ENCODE measurements around the gene IMPG1.
"Not testable (repeated sequence)": the region's sequence is repeated elsewhere in the genome, so short reads cannot be mapped to it uniquely, and the experiment has no call there.

IMPG1 gene

DNA sequence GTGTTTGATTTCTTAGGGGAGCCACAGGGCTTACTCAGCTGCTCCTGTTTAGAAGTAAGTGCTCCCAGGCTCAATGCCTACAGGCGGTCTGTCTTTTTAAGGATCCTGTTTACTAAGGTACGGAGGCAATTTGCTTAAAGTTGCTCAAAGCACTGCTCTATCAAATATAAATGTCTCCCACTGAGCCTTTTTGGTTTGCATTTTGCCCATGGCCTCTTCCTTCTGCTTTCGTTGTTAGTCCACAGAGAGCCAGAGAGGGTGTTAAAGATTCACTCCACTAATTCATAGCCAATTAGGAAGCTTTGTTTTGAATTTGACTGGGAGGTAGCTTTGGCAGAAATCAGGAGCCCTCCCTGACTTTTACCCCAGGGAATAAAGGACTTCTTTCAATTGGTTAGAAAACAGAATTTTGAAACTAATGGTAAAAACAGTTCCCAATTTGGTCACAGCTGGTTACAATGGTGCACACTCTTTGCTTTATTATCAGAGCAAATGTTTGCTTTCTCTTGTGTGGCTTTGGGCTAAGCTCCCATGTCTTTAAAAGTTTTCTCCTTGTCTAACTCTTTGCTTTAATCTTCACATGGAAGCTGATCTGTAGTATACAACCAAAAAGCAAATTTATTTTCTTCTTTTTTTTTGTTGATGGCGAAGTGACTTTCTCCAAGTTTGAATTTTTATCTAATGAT, 126.2 kb downstream of the IMPG1 start:
- no peak for FAIRE-seq

DNA sequence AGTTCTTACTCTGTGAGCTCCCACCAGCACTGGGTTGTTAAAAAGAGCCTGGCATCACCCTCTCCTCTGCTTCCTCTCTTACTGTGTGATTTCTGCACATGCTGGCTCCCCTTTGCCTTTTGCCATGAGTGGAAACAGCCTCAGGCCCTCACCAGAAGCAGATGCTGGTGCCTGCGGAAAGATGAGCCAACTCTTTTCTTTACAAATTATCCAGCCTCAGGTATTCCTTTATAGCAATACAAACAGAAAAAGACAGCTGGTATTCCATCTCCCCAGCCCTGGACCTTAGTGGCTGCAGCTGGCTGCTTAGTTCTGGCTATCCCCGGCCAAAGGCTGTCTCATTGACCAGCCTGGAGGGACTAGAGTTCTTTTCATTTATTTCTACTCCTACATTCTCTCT, 129.1 kb downstream of the IMPG1 start:
- no peak for FAIRE-seq

DNA sequence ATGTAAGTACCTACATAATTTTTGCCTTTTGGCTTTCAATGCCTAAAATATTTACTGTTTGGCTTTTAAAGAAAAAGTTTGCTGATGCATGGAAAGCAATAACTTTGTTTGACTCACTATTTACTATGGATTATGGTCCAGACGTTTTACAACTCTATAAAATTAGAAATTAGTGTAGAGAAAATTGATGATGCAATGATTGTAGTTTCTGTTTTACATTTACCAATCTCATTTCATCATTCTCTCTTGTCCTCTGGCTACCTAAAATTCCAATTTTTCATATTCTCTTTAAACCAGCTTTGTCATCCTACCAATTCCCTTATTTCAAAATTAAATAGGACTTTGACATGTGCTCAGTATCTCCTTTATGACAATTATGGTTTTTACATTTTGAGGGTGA, 131.0 kb downstream of the IMPG1 start:
- no peak for FAIRE-seq

DNA sequence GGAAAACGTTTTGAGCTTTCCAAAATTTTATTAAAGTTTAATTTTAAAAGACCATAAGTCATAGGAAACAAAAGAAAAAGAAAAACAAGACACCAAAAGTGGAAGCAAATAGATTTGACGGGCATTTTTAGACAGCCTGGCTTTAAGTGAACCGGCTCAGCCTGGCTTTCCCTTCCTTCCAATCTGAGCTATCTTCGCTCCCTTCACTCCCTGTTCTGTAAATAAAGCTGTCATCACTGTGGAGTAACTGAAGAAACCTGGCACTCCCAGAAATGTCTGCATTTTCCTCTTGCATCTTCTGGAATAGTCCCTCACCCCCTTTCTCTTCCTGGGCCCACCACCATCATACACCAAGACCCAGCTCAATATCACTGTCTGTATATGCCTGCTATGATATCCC, 131.9 kb downstream of the IMPG1 start:
- FAIRE-seq, result no peak

DNA sequence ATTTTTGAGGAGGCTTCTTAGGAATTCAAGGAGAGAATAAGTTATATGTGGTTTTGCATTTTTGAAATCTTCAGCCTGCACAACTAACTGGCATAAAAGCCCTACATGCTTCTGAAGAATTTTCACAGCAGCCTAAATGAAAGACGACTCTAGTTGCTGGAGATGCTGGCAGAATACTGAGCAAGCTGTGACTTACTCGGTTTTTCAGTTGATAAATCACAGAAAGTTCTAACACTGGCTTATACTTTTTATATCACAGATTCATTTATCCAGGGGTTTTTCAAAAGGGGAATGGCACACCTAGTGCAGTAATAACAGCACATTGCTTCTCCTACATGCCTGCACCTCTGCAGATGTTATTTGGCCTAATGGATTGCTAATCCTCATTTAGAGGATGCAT, 134.6 kb downstream of the IMPG1 start:
- FAIRE-seq, result no peak

DNA sequence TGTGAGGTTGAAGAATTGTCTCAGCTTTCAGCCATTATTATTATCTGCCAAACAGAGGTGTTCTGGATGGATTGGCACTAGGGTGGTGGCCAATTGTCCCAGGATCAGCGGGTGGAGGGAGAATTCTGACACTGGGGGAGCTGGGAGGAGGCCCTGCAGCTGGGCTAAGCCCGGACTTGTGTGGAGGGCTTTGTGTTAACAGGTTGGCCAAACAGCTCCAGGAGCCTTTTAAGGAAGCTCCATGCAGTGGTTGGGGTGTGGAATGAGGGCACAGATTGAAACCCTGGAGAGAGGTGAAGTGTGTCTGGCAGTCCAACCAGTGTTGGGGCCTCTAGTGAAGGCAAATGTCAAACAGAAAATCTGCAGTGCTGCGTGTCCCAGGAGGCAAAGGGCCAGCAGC, 135.8 kb downstream of the IMPG1 start:
- no peak for FAIRE-seq

DNA sequence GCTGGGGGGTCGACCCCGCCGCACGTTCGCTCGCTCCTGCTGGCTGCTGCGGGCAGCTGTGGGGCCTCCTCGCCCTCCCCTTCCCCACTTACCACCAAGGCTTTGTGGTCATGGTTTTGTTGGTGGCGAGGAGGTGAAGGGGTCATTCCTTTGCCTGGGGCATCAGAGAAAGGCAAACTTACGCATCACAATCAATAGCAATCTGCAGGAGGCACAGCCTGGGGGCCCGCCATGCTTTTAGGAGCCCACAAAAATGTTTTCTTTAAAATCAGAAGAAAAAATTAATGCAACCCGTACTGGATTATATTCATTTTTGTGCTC, 137.0 kb downstream of the IMPG1 start:
- no peak for FAIRE-seq

DNA sequence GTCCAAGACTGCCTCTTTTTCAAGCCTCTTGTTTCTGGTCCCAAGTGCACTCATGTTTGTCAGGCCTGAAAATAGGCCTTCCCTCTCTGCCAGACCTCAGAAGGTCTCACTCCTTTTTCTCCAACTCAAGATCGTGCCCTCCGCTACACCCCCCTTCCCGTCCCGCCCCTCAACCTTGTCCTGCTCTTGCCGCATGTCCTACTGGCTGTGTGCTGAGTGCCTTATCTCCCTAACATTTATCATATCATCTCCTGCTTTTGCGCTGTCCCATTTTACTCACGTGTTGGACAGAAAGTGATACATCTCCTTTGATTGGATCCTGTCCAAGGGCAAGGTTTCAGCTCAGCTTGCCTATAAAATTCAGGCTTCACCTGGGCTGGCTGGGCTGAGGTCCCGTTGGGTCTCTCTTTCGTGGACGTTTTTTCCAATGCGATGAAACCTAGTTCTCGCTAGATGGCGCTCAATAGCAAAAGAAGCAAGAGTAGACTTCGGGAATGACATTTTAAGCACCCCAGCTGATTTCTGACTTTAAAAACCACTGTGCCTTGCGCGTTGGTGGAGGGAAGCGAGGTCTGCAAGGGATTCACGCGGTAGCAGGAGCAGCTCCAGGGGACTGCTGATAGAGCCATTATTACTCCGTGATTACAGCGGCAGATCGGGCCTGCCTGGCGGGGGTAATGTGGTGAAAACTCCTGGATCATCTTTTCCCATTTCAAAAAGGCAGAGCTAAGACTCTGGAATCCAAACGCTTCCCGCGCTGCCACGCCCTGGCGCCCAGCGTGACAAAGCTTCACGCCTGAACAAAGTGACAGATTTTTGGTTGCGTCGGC, 137.6 kb downstream of the IMPG1 start:
- FAIRE-seq, result peak; percentile 57

DNA sequence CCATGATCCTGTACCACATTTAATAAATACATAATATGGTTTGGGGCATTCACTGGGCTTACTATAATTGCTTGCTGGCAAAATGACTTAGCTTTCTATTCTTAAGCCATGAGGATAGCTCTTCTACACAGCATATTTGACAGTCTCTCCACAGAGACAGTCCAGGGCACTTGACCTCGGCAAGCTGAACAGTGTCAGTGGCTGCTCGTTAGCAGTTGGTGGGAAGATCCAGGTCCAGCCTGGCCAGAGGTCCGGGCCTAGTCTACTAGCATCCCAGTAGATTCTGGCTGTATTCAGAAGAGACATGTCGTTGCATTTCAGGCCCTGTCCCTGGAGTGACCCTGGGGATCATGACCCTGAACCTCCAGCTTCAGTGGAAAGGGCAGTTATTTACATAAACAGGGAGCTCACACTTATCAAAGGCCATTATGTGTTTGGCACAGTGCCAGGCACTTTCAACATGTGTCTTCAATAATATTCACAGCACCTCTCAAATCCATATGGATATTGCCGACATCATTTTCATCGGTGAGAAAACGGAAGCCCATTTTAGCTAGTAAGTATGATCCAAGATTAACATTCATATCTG, 139.0 kb downstream of the IMPG1 start:
- FAIRE-seq, result no peak

DNA sequence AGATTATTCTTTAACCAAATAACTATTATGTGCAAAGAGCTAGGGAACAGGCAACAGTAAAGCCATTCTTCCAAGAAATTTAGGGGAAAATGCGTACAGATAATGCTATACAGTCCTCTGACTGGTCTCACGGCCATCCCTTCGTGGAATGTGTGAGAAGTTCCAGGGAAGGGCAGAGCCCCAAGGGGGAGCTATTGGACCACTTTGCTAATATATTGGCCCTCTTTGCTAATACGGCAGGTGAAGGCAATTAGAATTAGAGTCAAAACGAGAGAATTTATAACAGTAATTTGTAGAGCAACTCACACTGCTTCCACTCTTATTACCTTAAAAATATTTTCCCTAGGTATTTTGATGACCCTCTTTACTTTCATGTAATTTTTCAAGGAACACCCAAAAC, 140.4 kb downstream of the IMPG1 start:
- no peak for FAIRE-seq

DNA sequence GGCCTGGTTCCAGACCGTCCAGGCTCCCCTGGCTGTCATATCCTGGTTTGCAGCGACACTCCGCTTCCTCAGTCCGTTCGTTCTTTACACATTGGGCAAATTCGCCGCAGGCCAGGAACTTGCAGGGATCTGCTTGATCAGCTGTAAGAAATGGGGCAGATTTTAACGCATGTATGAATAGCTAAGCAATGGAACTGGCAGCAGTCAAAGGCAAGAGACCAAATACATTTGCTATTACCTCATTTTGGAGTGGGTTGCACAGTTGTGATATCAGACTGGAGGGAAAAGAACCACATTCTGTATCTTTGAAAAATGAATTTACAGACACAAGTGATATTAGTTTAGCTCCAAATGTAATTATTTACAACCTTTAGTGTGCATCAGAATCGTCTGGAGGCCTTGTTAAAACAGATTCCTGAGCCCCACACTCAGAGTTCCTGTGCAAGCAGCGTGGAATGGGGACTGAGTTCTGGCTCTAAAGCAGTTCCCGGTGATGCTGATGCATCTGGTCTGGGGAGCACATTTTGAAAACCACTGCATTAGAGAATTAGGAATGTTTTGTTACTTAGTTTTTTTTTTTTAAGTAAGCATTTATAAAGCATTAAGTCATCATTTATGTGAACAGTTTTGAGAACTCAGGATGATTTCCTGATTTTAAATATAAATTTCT, 141.3 kb downstream of the IMPG1 start:
- no peak for FAIRE-seq

DNA sequence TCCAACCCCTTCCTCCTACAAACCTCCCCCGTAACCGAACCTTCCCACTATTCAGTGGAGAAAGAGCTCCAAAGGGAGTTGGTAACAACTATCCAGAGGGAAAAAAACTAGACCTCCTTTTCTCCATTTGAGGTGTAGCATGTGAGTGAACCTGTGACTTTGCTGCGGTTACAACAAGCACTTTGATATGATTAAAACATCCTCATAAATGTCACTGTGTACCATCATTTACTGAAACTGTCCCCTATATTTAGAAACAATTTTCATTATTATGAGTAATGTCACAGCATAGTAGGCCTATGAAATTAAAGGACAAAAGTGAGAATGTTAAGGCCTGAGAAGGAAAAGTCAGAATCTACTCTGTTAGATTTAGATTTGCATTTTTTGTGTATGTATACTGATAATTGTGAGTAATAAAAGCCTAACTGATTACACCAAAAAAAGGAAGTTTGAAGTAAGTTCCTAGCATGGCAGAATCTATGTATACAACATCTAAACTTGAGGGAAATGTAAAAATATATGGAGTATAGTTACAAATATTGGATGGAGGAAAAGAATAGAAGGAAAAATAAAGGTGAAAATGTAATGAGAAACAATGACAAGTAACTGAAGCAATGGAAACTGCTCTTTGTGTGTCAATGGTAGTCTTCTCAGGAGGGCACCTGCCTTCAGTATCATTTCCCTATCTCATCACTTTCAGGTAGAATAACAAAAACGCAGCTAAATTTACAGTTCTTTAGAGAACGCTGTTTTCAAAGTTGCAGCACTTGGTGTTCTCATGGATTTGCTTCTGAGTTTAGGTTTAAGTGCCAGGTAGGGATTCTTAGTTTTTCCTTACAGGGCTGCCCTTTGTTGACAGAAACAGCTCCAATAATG, 145.9 kb downstream of the IMPG1 start:
- no peak for FAIRE-seq

DNA sequence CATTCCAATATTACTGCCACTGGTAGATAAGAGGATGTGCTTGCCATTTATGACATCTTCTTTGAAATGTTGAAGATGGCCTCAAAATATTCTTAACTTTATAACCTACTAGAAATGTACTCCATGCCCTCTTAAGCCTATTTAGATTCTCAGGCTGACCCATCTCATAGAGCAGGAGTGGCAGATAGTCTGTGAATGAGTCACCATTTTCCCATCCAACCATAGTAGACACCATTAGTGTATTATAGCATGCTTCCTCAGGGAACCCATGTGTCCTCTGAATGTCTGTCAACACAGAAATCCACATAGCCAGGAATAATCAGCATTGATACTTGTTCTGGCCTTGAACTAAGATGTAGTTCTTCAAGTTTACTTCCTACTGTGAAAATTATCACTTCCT, 150.2 kb downstream of the IMPG1 start:
- FAIRE-seq, result no peak

DNA sequence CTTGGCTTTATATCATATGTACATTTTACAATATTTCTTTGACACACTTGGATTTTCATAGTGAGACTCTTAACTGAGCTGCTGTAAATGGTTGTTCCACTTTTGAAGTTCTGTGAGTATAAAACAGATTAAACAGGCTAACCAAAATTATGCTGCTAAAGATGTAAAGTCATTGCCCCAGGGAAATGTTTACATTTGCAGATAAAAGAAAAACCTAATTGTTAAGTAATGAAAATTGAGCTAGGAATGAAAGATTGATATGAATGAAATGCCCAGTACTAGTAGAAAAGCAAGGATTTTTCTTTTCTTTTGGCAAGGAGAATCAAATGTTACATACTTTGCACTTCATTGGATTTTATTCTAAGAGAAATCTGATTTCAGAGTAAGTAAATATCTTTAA, 159.4 kb downstream of the IMPG1 start:
- FAIRE-seq, result no peak

DNA sequence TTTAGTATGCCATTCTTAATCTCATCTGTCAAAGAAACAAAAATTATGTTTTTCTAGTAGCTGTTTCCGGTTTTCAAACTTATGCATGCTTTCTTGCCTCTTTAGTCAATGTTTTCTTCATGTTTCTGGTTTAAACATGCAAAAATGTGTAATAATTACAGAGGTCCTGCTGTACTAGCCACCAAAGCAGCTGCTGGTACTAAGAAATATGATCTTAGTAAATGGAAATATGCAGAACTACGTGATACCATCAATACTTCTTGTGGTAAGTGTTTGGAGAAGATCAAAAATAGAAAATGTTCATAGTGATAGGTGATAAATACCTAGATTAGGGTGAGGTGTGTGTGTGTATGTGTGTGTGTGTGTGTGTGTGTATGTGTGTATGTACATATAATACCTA, 165.0 kb downstream of the IMPG1 start:
- no peak for FAIRE-seq

DNA sequence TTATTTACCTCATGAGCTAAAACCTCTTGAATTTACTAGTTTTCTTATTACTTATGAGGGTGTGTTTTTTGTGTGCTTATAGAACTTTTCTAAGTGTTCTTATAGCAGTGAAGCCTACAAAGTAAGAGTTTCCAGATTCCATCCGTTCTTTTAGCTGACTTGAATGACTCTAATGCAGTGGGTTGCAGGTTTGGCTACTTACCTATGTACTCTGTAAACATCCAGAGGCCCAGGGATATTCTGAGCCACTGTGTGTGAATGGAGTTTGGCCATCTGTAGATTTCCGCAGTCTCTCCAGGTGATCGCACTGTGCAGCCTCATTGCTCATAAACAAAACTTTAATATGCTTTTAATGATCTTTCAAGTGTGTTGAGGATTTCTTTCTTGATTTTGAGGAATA, 165.6 kb downstream of the IMPG1 start:
- FAIRE-seq, result no peak

DNA sequence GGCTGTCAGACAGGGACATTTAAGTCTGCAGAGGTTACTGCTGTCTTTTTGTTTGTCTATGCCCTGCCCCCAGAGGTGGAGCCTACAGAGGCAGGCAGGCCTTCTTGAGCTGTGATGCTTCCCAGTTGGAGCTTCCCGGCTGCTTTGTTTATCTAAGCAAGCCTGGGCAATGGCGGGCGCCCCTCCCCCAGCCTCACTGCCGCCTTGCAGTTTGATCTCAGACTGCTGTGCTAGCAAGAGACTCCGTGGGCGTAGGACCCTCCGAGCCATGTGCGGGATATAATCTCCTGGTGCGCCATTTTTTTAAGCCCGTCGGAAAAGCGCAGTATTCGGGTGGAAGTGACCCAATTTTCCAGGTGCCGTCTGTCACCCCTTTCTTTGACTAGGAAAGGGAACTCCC, 167.3 kb downstream of the IMPG1 start:
- not testable (repeated sequence) for FAIRE-seq

DNA sequence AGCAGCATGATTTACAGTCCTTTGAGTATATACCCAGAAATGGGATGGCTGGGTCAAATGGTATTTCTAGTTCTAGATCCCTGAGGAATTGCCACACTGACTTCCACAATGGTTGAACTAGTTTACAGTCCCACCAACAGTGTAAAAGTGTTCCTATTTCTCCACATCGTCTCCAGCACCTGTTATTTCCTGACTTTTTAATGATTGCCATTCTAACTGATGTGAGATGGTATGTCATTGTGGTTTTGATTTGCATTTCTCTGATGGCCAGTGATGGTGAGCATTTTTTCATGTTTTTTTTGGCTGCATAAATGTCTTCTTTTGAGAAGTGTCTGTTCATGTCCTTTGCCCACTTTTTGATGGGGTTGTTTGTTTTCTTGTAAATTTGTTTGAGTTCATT, 172.2 kb downstream of the IMPG1 start:
- FAIRE-seq, result not testable (repeated sequence)

DNA sequence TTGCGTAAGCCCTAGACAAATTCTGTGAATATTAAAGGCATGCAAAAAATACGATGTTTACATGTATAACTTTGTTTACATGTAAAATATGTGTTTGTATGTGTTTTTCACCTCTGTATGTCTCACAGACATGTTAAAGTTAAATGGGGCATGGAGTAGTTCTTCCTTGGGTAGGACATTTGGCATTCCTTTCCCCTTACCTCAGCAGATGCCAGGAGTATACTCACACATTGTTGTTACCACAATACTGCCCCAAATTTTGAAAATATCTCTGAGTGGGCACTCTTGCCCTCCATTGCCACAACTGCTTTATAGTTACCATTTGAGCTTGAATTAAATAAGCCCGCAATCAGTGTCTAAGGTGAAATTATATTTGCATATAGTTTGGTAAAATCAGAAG, 175.9 kb downstream of the IMPG1 start:
- FAIRE-seq, result no peak

DNA sequence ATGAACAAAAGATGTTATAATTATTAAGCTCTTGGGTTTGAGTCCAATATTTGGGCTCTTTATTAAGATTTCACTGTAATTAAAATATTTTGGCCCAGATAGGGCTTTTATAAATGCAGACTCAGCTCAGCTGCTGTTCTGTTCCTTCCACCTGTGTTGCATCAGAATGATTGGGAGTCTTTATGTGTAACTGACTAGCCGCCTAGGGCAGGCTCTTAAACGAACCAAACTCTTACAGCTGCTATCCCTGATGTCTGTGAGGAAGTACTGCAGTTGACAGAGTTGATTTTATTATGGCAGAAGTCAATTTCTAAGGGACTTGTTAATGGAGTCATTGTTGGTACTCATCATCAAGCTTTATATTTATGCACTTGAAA, 178.7 kb downstream of the IMPG1 start:
- FAIRE-seq, result no peak

DNA sequence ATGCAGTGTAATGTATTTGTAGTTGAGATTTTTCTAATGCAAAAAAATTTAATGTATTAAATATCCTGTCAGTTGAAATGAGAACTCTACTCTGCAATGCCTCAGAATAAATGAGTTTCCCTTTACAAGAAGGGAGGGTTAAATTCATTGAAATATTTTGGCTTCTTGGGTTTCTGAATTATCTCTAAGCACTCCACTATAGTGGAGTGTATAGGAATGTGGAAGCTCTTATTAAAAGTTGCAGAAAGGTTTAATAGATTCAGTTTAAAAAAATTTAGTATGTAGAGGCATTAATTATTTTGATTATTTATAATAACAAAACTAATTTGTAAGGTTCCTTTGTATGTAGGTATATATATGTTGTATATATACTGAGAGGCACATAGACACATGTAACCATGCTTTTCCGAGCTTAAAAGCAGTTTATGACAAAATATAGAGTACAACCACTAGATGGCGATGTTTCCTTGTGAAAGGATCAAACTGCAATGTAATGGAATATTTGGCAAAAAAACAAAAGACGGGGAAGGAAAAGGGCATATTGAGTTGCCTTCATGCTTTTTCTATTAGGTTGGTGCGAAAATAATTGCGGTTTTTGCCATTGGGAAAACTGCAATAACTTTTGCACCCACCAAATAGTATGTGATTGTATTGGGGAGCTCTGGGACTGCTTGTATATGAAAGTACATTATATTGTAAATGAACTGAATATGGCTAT, 179.2 kb downstream of the IMPG1 start:
- FAIRE-seq, result peak; percentile 99

DNA sequence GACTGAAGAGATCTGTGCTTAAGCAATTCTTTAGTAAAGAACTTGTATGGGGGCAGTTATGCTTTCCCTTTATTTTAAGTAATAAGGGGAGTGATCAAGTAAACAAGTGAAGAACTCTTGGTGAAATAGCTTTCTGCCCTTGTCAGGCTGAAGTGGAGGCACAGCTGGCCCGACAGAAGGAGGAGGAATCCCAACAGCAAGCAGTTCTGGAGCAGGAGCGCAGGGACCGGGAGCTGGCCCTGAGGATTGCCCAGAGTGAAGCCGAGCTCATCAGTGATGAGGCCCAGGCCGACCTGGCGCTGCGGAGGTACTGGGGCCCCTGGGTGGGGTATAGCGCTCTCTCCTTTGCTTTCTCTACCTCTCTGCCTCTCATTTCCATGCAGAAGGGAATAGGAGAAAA, 180.1 kb downstream of the IMPG1 start:
- FAIRE-seq, result no peak

Measured in A204.1 (cell line).